HG03442 (cell line): ENCODE measurements around the gene AKAP1.
A peak's percentile ranks its signal among the peaks of the same experiment; 100 is the strongest.
"Not testable (repeated sequence)": the region's sequence is repeated elsewhere in the genome, so short reads cannot be mapped to it uniquely, and the experiment has no call there.

Experiments
- ATAC-seq: cut with Tn5 transposase; IDR thresholded peaks from one replicate; pipeline ENCODE4 v1.9.1; 2021; ENCODE audit warnings: mild to moderate bottlenecking, moderate library complexity; ENCODE audit not compliant: unreplicated experiment

AKAP1 gene

GRCh38 chr17:57073626-57074025 lies 11.4 kb upstream of the AKAP1 start:
- ATAC-seq, result no peak

- no peak for ATAC-seq
Measured at GRCh38 chr17:57075193-57075592, 9.9 kb upstream of the AKAP1 start.

GRCh38 chr17:57075785-57076184 lies 9.3 kb upstream of the AKAP1 start:
- no peak for ATAC-seq

GRCh38 chr17:57077000-57077399 lies 8.0 kb upstream of the AKAP1 start:
- ATAC-seq, result no peak

- ATAC-seq, result no peak
Measured at GRCh38 chr17:57078274-57078673, 6.8 kb upstream of the AKAP1 start.

GRCh38 chr17:57080718-57081117 lies 4.3 kb upstream of the AKAP1 start:
- ATAC-seq, result no peak

- no peak for ATAC-seq
Measured at GRCh38 chr17:57082441-57082840, 2.6 kb upstream of the AKAP1 start.

GRCh38 chr17:57084361-57084801 lies 665 bp upstream of the AKAP1 start:
- peak; percentile 8 for ATAC-seq

GRCh38 chr17:57085448-57086068 lies 512 bp downstream of the AKAP1 start:
- ATAC-seq, result peak; percentile 34

GRCh38 chr17:57086069-57086930 lies 1.3 kb downstream of the AKAP1 start:
- no peak for ATAC-seq

- no peak for ATAC-seq
Measured at GRCh38 chr17:57088298-57088697, 3.3 kb downstream of the AKAP1 start.

GRCh38 chr17:57089391-57089790 lies 4.3 kb downstream of the AKAP1 start:
- no peak for ATAC-seq

- no peak for ATAC-seq
Measured at GRCh38 chr17:57090560-57091185, 5.6 kb downstream of the AKAP1 start.

GRCh38 chr17:57091186-57091618 lies 6.2 kb downstream of the AKAP1 start:
- no peak for ATAC-seq

GRCh38 chr17:57092171-57092570 lies 7.1 kb downstream of the AKAP1 start:
- no peak for ATAC-seq

- ATAC-seq, result no peak
Measured at GRCh38 chr17:57092779-57093178, 7.7 kb downstream of the AKAP1 start.

- ATAC-seq, result no peak
Measured at GRCh38 chr17:57096472-57097202, 11.6 kb downstream of the AKAP1 start.

- ATAC-seq, result no peak
Measured at GRCh38 chr17:57097832-57098421, 12.9 kb downstream of the AKAP1 start.

- peak; percentile 65 for ATAC-seq
Measured at GRCh38 chr17:57099165-57099564, 14.1 kb downstream of the AKAP1 start.

GRCh38 chr17:57102122-57102521 lies 17.1 kb downstream of the AKAP1 start:
- ATAC-seq, result no peak

- ATAC-seq, result not testable (repeated sequence)
Measured at GRCh38 chr17:57102660-57103059, 17.6 kb downstream of the AKAP1 start.
